Liver (tissue), 9 donors: ENCODE measurements around the gene IGF1R. TPM values are rescaled to one million over a fixed set of nuclear protein-coding genes. Genes with fewer than 3 reads are reported as not detected.
A peak's percentile ranks its signal among the peaks of the same experiment; 100 is the strongest.

Experiments used
- DNase-seq: peaks from one replicate; pipeline ENCODE4 v3.0.0-alpha.2; 2017; ENCODE audit warnings: low spot score
- H3K27ac ChIP-seq, 2 donors: one replicate each; pipeline ENCODE4 v1.7.0; 2013; ENCODE audit warnings: inconsistent platforms in 2 of 2, low read length in 2 of 2, control low read depth in 1 of 2, low read depth in 1 of 2, mild to moderate bottlenecking in 1 of 2
- H3K27me3 ChIP-seq, 4 donors: one replicate each; pipeline versions ENCODE4 v1.6.1 to v1.7.0; 2013; ENCODE audit warnings: low read length in 3 of 4, inconsistent platforms in 1 of 4, mild to moderate bottlenecking in 1 of 4, moderate library complexity in 1 of 4; ENCODE audit not compliant: control insufficient read depth in 4 of 4, insufficient read depth in 4 of 4
- H3K36me3 ChIP-seq, 4 donors: one replicate each; pipeline versions ENCODE4 v1.6.1 to v1.7.0; 2013; ENCODE audit warnings: low read length in 3 of 4, mild to moderate bottlenecking in 3 of 4, low read depth in 1 of 4, moderate library complexity in 1 of 4; ENCODE audit not compliant: control insufficient read depth in 4 of 4, insufficient read depth in 3 of 4
- H3K4me1 ChIP-seq, 4 donors: one replicate each; pipeline versions ENCODE4 v1.6.1 to v1.7.0; 2013; ENCODE audit warnings: low read length in 3 of 4, mild to moderate bottlenecking in 3 of 4, moderate library complexity in 1 of 4; ENCODE audit not compliant: control insufficient read depth in 4 of 4, insufficient read depth in 4 of 4
- H3K4me3 ChIP-seq, 3 donors: one replicate each; pipeline versions ENCODE4 v1.6.1 to v1.7.0; 2013; ENCODE audit warnings: low read length in 3 of 3, control low read depth in 1 of 3, low read depth in 1 of 3, mild to moderate bottlenecking in 1 of 3
- H3K9ac ChIP-seq, 2 donors: one replicate each; pipeline ENCODE4 v1.7.0; 2013; ENCODE audit warnings: low read length in 2 of 2, mild to moderate bottlenecking in 2 of 2, moderate library complexity in 2 of 2, control low read depth in 1 of 2, low read depth in 1 of 2
- H3K9me3 ChIP-seq, 4 donors: one replicate each; pipeline versions ENCODE4 v1.6.1 to v1.7.0; 2013; ENCODE audit warnings: low read length in 3 of 4; ENCODE audit not compliant: control insufficient read depth in 4 of 4
- EGR1 ChIP-seq, 2 donors: IDR thresholded peaks; 2 replicates each; pipeline ENCODE4 v1.6.1; 2016 to 2018; ENCODE audit warnings: antibody characterized with exemption in 2 of 2, low read depth in 2 of 2
- FOXA1 ChIP-seq: IDR thresholded peaks from 2 replicates; pipeline ENCODE4 v1.6.1; 2016; ENCODE audit warnings: antibody characterized with exemption
- FOXA2 ChIP-seq: IDR thresholded peaks from 2 replicates; pipeline ENCODE4 v1.6.1; 2016; ENCODE audit warnings: antibody characterized with exemption
- HNF4A ChIP-seq, 2 donors: conservative IDR thresholded peaks; 2 replicates each; pipeline ENCODE4 v1.6.1; 2016; ENCODE audit warnings: antibody characterized with exemption in 2 of 2, mild to moderate bottlenecking in 2 of 2
- JUND ChIP-seq, 2 donors: IDR thresholded peaks; 2 replicates each; pipeline ENCODE4 v1.6.1; 2016; ENCODE audit warnings: antibody characterized with exemption in 2 of 2
- NR2F2 ChIP-seq: IDR thresholded peaks from 2 replicates; pipeline ENCODE4 v1.6.1; 2016; ENCODE audit warnings: antibody characterized with exemption
- RAD21 ChIP-seq, 2 donors: IDR thresholded peaks; 2 replicates each; pipeline ENCODE4 v1.6.1; 2016; ENCODE audit warnings: antibody characterized with exemption in 2 of 2, mild to moderate bottlenecking in 2 of 2
- RXRA ChIP-seq, 2 donors: IDR thresholded peaks; 2 replicates each; pipeline ENCODE4 v1.6.1; 2017 to 2018; ENCODE audit warnings: antibody characterized with exemption in 2 of 2, mild to moderate bottlenecking in 1 of 2
- SP1 ChIP-seq: IDR thresholded peaks from 2 replicates; pipeline ENCODE4 v1.6.1; 2018; ENCODE audit warnings: antibody characterized with exemption, mild to moderate bottlenecking
- TAF1 ChIP-seq: conservative IDR thresholded peaks from 2 replicates; pipeline ENCODE4 v1.6.1; 2016; ENCODE audit warnings: antibody characterized with exemption, mild to moderate bottlenecking
- YY1 ChIP-seq: IDR thresholded peaks from 2 replicates; pipeline ENCODE4 v1.6.1; 2016; ENCODE audit warnings: antibody characterized with exemption, mild to moderate bottlenecking
- WGBS: extraction: QIAGEN DNeasy Blood & Tissue Kit; methylation state at CpG from one replicate; pipeline ENCODE4 v1.1.7; 2013; 5-methylcytosine and 5-hydroxymethylcytosine counted together
- polyA plus RNA-seq, 2 donors: library from polyadenylated mRNA; stranded (reverse) in 1 of 2; unstranded in 1 of 2; fragments of 200-250 nt in 1 of 2; fragments of >200 nt in 1 of 2; fragmentation: Nextera tagmentation in 1 of 2; extraction: Ambion mirVana in 1 of 2; gene quantifications; one replicate each; pipeline versions ENCODE4 v1.2.1 to v1.2.3, GENCODE V29; 2013 to 2015
- total RNA-seq, 2 donors: library from RNA; depleted of rRNA; stranded (reverse); fragments of >200 nt; gene quantifications; one replicate each; pipeline ENCODE4 v1.2.3, GENCODE V29; 2014
- TF ChIP-seq, protein P1 (sequence below): IDR thresholded peaks from 2 replicates; pipeline ENCODE4 v1.6.1; 2016; ENCODE audit warnings: antibody characterized with exemption
- TF ChIP-seq, protein P2 (sequence below): IDR thresholded peaks from 2 replicates; pipeline ENCODE4 v1.6.1; 2016; ENCODE audit warnings: antibody characterized with exemption
- TF ChIP-seq, protein P3 (sequence below): IDR thresholded peaks from 2 replicates; pipeline ENCODE4 v1.6.1; 2016; ENCODE audit warnings: antibody characterized with exemption, mild to moderate bottlenecking
- TF ChIP-seq, protein P4 (sequence below): IDR thresholded peaks from 2 replicates; pipeline ENCODE4 v1.6.1; 2016; ENCODE audit warnings: antibody characterized with exemption
- TF ChIP-seq, protein P5 (sequence below): fragments of 150-350 bp; IDR thresholded peaks from 2 replicates; pipeline ENCODE4 v1.5.1; 2017; ENCODE audit warnings: improper control_type of control experiment, low read depth, low read length; ENCODE audit not compliant: missing input control
- donor health status: healthy.
- donor health status: healthy.
- donor health status: healthy.
- donor health status: healthy.
- donor health status: healthy.

The IGF1R gene
- total and polyA plus RNA-seq, 4 donors: 0.69 to 10.3 (median 3.2) TPM

DNA sequence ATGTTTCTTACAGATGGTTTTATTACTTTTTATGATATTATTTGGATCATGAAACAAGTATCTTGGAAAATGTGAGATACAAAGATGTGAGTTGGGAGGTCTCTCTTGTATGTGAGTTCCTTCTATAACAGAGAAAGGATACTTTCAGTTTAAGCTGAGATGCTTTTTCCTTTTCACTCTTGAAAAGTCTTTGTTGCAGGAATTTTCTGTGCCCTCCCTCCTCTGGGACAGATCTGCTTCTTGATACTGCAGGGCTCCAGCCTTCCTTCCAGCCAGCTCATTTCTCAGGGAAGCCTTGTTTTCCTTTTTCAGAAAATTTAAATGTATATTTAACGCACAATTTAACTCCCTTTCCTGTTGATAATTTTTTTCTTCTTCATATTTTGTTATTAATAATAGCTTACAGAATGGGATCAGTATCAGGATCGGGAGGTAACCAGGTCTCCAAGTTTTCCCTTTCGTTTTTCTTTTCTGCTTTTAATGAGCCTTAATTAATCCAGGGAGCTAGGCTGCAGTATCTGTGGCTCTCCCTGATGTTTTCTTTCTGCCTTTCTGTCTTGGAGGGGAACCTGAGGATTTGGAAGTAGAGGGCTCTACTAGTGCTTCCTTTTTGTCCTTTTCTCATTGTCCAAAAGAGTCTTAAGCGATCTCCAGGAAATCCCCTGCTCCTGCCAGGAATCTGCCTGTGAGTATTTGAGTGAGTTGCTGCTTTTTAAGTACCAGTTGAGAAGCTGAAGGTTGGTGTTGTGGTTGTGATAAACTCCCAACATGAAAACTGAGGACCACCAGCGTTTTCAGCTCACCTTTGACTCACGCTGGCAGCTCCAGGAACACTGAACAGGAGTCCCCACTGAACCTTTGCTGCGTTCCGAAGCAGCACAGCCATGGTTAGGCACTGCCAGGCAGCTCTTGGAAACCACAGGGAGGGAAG is 105.7 kb downstream of the IGF1R start:
- peaks cover 0 to 5% (median 0%) of the 10 kb centered on the region in 4 donors for H3K27me3 ChIP-seq
- no peak overlapping the region for H3K27ac ChIP-seq
- no peak overlapping the region for H3K9ac ChIP-seq
- peaks cover 0 to 5% (median 0%) of the 10 kb centered on the region in 4 donors for H3K4me1 ChIP-seq
- no peak for TF ChIP-seq SP1
- TF ChIP-seq, protein P1, sequence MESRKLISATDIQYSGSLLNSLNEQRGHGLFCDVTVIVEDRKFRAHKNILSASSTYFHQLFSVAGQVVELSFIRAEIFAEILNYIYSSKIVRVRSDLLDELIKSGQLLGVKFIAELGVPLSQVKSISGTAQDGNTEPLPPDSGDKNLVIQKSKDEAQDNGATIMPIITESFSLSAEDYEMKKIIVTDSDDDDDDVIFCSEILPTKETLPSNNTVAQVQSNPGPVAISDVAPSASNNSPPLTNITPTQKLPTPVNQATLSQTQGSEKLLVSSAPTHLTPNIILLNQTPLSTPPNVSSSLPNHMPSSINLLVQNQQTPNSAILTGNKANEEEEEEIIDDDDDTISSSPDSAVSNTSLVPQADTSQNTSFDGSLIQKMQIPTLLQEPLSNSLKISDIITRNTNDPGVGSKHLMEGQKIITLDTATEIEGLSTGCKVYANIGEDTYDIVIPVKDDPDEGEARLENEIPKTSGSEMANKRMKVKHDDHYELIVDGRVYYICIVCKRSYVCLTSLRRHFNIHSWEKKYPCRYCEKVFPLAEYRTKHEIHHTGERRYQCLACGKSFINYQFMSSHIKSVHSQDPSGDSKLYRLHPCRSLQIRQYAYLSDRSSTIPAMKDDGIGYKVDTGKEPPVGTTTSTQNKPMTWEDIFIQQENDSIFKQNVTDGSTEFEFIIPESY: no peak
- TF ChIP-seq, protein P2, sequence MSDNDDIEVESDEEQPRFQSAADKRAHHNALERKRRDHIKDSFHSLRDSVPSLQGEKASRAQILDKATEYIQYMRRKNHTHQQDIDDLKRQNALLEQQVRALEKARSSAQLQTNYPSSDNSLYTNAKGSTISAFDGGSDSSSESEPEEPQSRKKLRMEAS: no peak
- no peak for TF ChIP-seq TAF1
- TF ChIP-seq FOXA1: no peak
- no peak for TF ChIP-seq RAD21 (IDR thresholded peaks at IDR 0.05)
- no peak for TF ChIP-seq NR2F2
- TF ChIP-seq HNF4A (conservative IDR thresholded peaks at IDR 0.05): no peak
- TF ChIP-seq, protein P3, sequence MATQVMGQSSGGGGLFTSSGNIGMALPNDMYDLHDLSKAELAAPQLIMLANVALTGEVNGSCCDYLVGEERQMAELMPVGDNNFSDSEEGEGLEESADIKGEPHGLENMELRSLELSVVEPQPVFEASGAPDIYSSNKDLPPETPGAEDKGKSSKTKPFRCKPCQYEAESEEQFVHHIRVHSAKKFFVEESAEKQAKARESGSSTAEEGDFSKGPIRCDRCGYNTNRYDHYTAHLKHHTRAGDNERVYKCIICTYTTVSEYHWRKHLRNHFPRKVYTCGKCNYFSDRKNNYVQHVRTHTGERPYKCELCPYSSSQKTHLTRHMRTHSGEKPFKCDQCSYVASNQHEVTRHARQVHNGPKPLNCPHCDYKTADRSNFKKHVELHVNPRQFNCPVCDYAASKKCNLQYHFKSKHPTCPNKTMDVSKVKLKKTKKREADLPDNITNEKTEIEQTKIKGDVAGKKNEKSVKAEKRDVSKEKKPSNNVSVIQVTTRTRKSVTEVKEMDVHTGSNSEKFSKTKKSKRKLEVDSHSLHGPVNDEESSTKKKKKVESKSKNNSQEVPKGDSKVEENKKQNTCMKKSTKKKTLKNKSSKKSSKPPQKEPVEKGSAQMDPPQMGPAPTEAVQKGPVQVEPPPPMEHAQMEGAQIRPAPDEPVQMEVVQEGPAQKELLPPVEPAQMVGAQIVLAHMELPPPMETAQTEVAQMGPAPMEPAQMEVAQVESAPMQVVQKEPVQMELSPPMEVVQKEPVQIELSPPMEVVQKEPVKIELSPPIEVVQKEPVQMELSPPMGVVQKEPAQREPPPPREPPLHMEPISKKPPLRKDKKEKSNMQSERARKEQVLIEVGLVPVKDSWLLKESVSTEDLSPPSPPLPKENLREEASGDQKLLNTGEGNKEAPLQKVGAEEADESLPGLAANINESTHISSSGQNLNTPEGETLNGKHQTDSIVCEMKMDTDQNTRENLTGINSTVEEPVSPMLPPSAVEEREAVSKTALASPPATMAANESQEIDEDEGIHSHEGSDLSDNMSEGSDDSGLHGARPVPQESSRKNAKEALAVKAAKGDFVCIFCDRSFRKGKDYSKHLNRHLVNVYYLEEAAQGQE: no peak
- TF ChIP-seq FOXA2: no peak
- TF ChIP-seq JUND (IDR thresholded peaks at IDR 0.05): no peak
- TF ChIP-seq YY1: no peak
- TF ChIP-seq RXRA (IDR thresholded peaks at IDR 0.05): no peak
- 56% methylated on average over 8 of the region's 8 CpGs for WGBS
- no peaks in the 10 kb centered on the region for H3K9me3 ChIP-seq
- no peak for DNase-seq
- peak overlapping the region in 1 of 3 donors; percentile 12 for H3K4me3 ChIP-seq
- no peaks in the 10 kb centered on the region for H3K36me3 ChIP-seq

DNA sequence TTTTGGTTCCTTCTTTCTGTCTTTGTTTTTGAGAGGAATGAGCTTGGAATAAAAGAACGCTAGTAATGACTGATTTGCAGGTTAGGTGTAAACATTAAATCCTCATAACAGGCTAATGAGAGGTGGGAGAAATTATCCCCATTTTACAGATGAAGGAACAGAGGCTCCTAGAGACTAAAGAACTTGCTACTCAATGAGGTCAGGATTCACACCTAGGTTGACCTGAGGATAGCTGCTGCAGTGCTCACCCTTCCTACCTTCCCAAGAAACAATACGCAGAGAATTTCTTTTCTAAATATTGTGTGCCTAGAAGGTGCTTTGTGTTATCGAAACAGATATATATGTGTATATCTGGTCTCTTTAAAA is 106.3 kb downstream of the IGF1R start:
- 86% methylated on average over 3 of the region's 3 CpGs for WGBS
- no peak for DNase-seq
- TF ChIP-seq, protein P4, sequence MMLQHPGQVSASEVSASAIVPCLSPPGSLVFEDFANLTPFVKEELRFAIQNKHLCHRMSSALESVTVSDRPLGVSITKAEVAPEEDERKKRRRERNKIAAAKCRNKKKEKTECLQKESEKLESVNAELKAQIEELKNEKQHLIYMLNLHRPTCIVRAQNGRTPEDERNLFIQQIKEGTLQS: no peak
- TF ChIP-seq, protein P2: no peak
- TF ChIP-seq JUND (IDR thresholded peaks at IDR 0.05): no peak
- no peak for TF ChIP-seq NR2F2
- TF ChIP-seq EGR1 (IDR thresholded peaks at IDR 0.05; ENCODE audit: low read depth in 2 of 2): no peak
- TF ChIP-seq SP1: no peak
- TF ChIP-seq YY1: no peak
- TF ChIP-seq TAF1: no peak
- TF ChIP-seq, protein P5, sequence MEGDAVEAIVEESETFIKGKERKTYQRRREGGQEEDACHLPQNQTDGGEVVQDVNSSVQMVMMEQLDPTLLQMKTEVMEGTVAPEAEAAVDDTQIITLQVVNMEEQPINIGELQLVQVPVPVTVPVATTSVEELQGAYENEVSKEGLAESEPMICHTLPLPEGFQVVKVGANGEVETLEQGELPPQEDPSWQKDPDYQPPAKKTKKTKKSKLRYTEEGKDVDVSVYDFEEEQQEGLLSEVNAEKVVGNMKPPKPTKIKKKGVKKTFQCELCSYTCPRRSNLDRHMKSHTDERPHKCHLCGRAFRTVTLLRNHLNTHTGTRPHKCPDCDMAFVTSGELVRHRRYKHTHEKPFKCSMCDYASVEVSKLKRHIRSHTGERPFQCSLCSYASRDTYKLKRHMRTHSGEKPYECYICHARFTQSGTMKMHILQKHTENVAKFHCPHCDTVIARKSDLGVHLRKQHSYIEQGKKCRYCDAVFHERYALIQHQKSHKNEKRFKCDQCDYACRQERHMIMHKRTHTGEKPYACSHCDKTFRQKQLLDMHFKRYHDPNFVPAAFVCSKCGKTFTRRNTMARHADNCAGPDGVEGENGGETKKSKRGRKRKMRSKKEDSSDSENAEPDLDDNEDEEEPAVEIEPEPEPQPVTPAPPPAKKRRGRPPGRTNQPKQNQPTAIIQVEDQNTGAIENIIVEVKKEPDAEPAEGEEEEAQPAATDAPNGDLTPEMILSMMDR: no peak
- TF ChIP-seq FOXA1: no peak
- no peak for TF ChIP-seq RXRA (IDR thresholded peaks at IDR 0.05)
- no peak for TF ChIP-seq FOXA2
- no peak for TF ChIP-seq RAD21 (IDR thresholded peaks at IDR 0.05)
- H3K9ac ChIP-seq: no peak overlapping the region
- no peaks in the 10 kb centered on the region for H3K9me3 ChIP-seq
- no peaks in the 10 kb centered on the region for H3K36me3 ChIP-seq
- H3K27me3 ChIP-seq: peaks cover 0 to 7% (median 0%) of the 10 kb centered on the region in 4 donors
- H3K27ac ChIP-seq: no peak overlapping the region
- H3K4me3 ChIP-seq: no peak overlapping the region
- H3K4me1 ChIP-seq: peaks cover 0 to 5% (median 0%) of the 10 kb centered on the region in 4 donors
